ENCODE results near the gene ATP10A.

ATP10A gene

DNA sequence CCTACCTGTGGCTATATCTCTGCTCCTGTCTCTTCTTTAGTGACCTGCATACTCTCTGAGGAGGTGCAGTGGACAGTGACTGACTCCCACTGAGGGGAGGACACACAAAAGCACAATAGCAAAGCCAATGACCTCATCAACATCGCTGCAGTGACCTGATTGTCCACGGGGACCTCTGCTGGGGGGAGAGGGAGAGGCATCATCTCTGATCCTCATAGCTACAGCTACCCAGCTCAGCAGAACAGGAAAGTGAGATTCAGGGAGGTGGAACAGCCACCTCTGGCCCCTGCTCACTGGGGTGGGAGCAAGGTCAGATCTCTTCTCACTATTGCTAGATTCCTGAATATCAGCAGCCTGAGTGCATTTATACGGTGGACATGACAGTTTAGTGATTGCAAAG is 179.2 kb downstream of the ATP10A start:
- no peak overlapping the region for H3K27ac ChIP-seq (ENCODE audit: low read length)
- H3K4me3 ChIP-seq (ENCODE audit: low read length): no peak overlapping the region
- no peaks in the 10 kb centered on the region for H3K36me3 ChIP-seq (replicated peaks; ENCODE audit: insufficient read depth, low read length)
- no peaks in the 10 kb centered on the region for H3K9me2 ChIP-seq (replicated peaks; ENCODE audit: insufficient read depth, low read length)
- H3K4me1 ChIP-seq (ENCODE audit: low read length): no peaks in the 10 kb centered on the region
- no peaks in the 10 kb centered on the region for H3K27me3 ChIP-seq (replicated peaks; ENCODE audit: insufficient read depth, low read length)
- DNase-seq: no peak
- H3F3A ChIP-seq (ENCODE audit: insufficient read depth, low read length): no peaks in the 10 kb centered on the region
- no peaks in the 10 kb centered on the region for H3K79me2 ChIP-seq (ENCODE audit: low read length)
- no peak overlapping the region for H2AFZ ChIP-seq (ENCODE audit: low read length)
- no peaks in the 10 kb centered on the region for H3K9me3 ChIP-seq (replicated peaks; ENCODE audit: insufficient read depth, low read length)
- H3K9ac ChIP-seq (ENCODE audit: low read length): no peak overlapping the region
- no peak overlapping the region for H3K4me2 ChIP-seq (ENCODE audit: low read depth, low read length)
- no peaks in the 10 kb centered on the region for H4K20me1 ChIP-seq (ENCODE audit: insufficient read depth, low read length)
- TF ChIP-seq EZH2phosphoT487 (IDR thresholded peaks at IDR 0.05; ENCODE audit: low read length): no peak
- no peak for TF ChIP-seq EZH2 (optimal IDR thresholded peaks at IDR 0.05; ENCODE audit: low read depth, low read length)
- TF ChIP-seq, protein P1, sequence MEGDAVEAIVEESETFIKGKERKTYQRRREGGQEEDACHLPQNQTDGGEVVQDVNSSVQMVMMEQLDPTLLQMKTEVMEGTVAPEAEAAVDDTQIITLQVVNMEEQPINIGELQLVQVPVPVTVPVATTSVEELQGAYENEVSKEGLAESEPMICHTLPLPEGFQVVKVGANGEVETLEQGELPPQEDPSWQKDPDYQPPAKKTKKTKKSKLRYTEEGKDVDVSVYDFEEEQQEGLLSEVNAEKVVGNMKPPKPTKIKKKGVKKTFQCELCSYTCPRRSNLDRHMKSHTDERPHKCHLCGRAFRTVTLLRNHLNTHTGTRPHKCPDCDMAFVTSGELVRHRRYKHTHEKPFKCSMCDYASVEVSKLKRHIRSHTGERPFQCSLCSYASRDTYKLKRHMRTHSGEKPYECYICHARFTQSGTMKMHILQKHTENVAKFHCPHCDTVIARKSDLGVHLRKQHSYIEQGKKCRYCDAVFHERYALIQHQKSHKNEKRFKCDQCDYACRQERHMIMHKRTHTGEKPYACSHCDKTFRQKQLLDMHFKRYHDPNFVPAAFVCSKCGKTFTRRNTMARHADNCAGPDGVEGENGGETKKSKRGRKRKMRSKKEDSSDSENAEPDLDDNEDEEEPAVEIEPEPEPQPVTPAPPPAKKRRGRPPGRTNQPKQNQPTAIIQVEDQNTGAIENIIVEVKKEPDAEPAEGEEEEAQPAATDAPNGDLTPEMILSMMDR (IDR thresholded peaks at IDR 0.05; ENCODE audit: low read length): no peak

DNA sequence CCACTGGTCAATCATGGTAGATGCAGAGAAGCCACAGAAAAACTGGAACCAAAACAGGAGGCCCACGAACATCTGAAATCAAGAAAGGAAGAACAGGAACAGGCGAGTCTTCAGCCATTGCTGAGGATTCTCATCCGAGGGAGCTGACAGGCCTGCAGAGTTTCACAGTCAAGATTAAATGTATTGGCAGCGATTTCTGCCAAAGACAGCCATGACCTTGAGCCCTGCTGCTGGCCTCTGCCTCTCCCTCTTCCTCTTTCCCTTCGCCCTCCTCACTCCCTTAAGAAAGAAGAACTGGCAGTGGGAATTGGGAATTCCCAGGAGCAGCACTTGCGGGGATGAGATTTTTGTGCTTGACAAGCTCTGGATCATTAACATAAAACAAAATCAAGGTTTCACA is 179.7 kb downstream of the ATP10A start:
- H3K36me3 ChIP-seq (replicated peaks; ENCODE audit: insufficient read depth, low read length): no peaks in the 10 kb centered on the region
- H3F3A ChIP-seq (ENCODE audit: insufficient read depth, low read length): no peaks in the 10 kb centered on the region
- TF ChIP-seq, protein P1 (IDR thresholded peaks at IDR 0.05; ENCODE audit: low read length): no peak
- no peak for TF ChIP-seq EZH2 (optimal IDR thresholded peaks at IDR 0.05; ENCODE audit: low read depth, low read length)
- TF ChIP-seq EZH2phosphoT487 (IDR thresholded peaks at IDR 0.05; ENCODE audit: low read length): no peak
- no peak overlapping the region for H3K27ac ChIP-seq (ENCODE audit: low read length)
- H2AFZ ChIP-seq (ENCODE audit: low read length): no peak overlapping the region
- no peaks in the 10 kb centered on the region for H4K20me1 ChIP-seq (ENCODE audit: insufficient read depth, low read length)
- H3K4me3 ChIP-seq (ENCODE audit: low read length): no peak overlapping the region
- DNase-seq: no peak
- H3K79me2 ChIP-seq (ENCODE audit: low read length): no peaks in the 10 kb centered on the region
- H3K9ac ChIP-seq (ENCODE audit: low read length): no peak overlapping the region
- no peaks in the 10 kb centered on the region for H3K4me1 ChIP-seq (ENCODE audit: low read length)
- H3K9me3 ChIP-seq (replicated peaks; ENCODE audit: insufficient read depth, low read length): no peaks in the 10 kb centered on the region
- H3K27me3 ChIP-seq (replicated peaks; ENCODE audit: insufficient read depth, low read length): no peaks in the 10 kb centered on the region
- H3K4me2 ChIP-seq (ENCODE audit: low read depth, low read length): no peak overlapping the region
- H3K9me2 ChIP-seq (replicated peaks; ENCODE audit: insufficient read depth, low read length): no peaks in the 10 kb centered on the region

- Histone ChIP-seq H3F3A (ENCODE audit: insufficient read depth, low read length) (no peaks in the 10 kb centered on the region), H4K20me1 (ENCODE audit: insufficient read depth, low read length) (no peaks in the 10 kb centered on the region), H3K9me2 (replicated peaks; ENCODE audit: insufficient read depth, low read length) (no peaks in the 10 kb centered on the region), H3K27me3 (replicated peaks; ENCODE audit: insufficient read depth, low read length) (no peaks in the 10 kb centered on the region), H2AFZ (ENCODE audit: low read length) (no peak overlapping the region), H3K4me3 (ENCODE audit: low read length) (no peak overlapping the region), H3K9ac (ENCODE audit: low read length) (no peak overlapping the region), H3K27ac (ENCODE audit: low read length) (no peak overlapping the region), H3K4me1 (ENCODE audit: low read length) (no peaks in the 10 kb centered on the region), H3K36me3 (replicated peaks; ENCODE audit: insufficient read depth, low read length) (no peaks in the 10 kb centered on the region), H3K4me2 (ENCODE audit: low read depth, low read length) (no peak overlapping the region), H3K79me2 (ENCODE audit: low read length) (no peaks in the 10 kb centered on the region), H3K9me3 (replicated peaks; ENCODE audit: insufficient read depth, low read length) (no peaks in the 10 kb centered on the region)
- TF ChIP-seq, protein P1 (IDR thresholded peaks at IDR 0.05; ENCODE audit: low read length): no peak
- no peak for TF ChIP-seq EZH2phosphoT487 (IDR thresholded peaks at IDR 0.05; ENCODE audit: low read length)
- TF ChIP-seq EZH2 (optimal IDR thresholded peaks at IDR 0.05; ENCODE audit: low read depth, low read length): no peak
- DNase-seq: no peak
Observed at GRCh38 chr15:25682340-25682739, 180.8 kb downstream of the ATP10A start.

Measured in MM.1S (cell line).